K562 (cell line): ENCODE measurements around the gene CAPN13.

ENCODE experiments used
- MYC ChIP-seq, 2 experiments: fragments of 250-450 bp in 1 of 2; sonication (Bioruptor Pico) in 1 of 2; IDR thresholded peaks; 2 replicates each; pipeline versions ENCODE4 v1.5.1 to v1.6.1; 2012 to 2021; ENCODE audit warnings: low read depth in 2 of 2, borderline replicate concordance in 1 of 2, improper control_type of control experiment in 1 of 2, low read length in 1 of 2, mild to moderate bottlenecking in 1 of 2, moderate library complexity in 1 of 2
- POLR2AphosphoS5 ChIP-seq: IDR thresholded peaks from 2 replicates; pipeline ENCODE4 v1.6.1; 2011; ENCODE audit warnings: mild to moderate bottlenecking, low read depth, low read length, moderate library complexity; ENCODE audit not compliant: control insufficient read depth, insufficient read depth
- RAD21 ChIP-seq, 2 experiments: fragments of 250-450 bp in 1 of 2; fragments of 450-650 bp in 1 of 2; sonication (Bioruptor Pico) in 1 of 2; formaldehyde crosslinking in 1 of 2; IDR thresholded peaks in 1 of 2; conservative IDR thresholded peaks in 1 of 2; 2 replicates each; pipeline versions ENCODE4 v1.4.0 to v1.8.0; 2020 to 2022; ENCODE audit warnings: mild to moderate bottlenecking in 2 of 2, moderate library complexity in 1 of 2
- REST ChIP-seq, 2 experiments: fragments of 450-650 bp; formaldehyde crosslinking in 1 of 2; IDR thresholded peaks; 2 replicates each; pipeline versions ENCODE4 v1.4.0 to v1.6.1; 2014 to 2020; ENCODE audit warnings: mild to moderate bottlenecking in 2 of 2, borderline replicate concordance in 1 of 2, low read depth in 1 of 2
- RFX1 ChIP-seq: fragments of 450-650 bp; IDR thresholded peaks from 2 replicates; pipeline ENCODE4 v1.6.1; 2016; ENCODE audit warnings: mild to moderate bottlenecking, moderate library complexity
- SP2 ChIP-seq: IDR thresholded peaks from 2 replicates; pipeline ENCODE4 v1.6.1; 2011; ENCODE audit warnings: mild to moderate bottlenecking, low read depth, low read length, moderate library complexity; ENCODE audit not compliant: poor library complexity, severe bottlenecking; ENCODE audit errors: extremely low read depth
- ZNF232 ChIP-seq: sonication (generic); formaldehyde crosslinking; IDR thresholded peaks from 2 replicates; pipeline ENCODE4 v1.8.0; 2022; ENCODE audit warnings: mild to moderate bottlenecking, missing genetic modification reagents
- TF ChIP-seq, protein P1 (sequence below): sonication (generic); formaldehyde crosslinking; IDR thresholded peaks from 2 replicates; pipeline ENCODE4 v1.9.0; 2022; ENCODE audit warnings: mild to moderate bottlenecking, missing genetic modification reagents

DNA sequence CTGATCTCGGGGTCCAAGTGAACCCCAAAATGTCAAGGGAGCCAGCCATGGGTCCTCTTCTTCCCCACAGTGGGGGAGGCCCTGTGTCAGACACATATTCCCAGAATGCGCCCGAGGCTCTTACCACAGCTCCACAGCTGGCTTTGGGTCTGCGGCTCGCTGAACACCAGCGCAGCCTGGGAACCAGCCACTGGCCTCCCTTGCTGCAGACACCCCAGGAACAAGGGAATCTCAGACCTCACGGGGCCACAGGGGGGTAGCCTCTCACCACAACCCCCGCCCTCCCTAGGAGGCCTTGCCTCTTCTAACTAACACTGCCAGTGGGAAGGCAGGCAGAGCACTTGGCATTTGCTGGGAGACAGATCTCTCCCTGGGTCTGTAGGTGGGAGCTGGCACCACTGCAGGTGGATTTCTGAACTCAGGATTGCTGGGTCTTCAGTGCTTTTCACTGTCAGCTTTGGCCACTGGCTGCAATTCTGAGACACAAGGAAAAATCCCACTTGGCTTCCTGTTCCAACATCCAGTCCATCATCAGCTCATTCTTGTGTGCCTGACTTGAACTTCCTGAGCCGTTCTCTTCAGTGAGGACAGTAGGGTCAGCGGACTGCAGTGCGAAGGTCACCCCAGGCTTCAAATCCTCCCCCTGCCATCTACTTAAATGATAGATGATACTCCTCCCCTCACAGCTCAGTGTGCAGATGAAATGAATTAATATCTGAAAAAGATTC lies 128.7 kb downstream of the CAPN13 start:
- TF ChIP-seq RFX1: no peak
- TF ChIP-seq ZNF232: no peak
- TF ChIP-seq, protein P1, sequence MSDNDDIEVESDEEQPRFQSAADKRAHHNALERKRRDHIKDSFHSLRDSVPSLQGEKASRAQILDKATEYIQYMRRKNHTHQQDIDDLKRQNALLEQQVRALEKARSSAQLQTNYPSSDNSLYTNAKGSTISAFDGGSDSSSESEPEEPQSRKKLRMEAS: no peak
- TF ChIP-seq POLR2AphosphoS5: no peak
- TF ChIP-seq RAD21 (CRISPR knock-in tag; conservative IDR thresholded peaks at IDR 0.05 in 1 of 2, IDR thresholded peaks at IDR 0.05 in 1 of 2): no peak
- TF ChIP-seq MYC (IDR thresholded peaks at IDR 0.05; ENCODE audit: low read depth, low read length): no peak
- no peak for TF ChIP-seq MYC (CRISPR knock-in tag; IDR thresholded peaks at IDR 0.05; ENCODE audit: borderline replicate concordance, low read depth)
- no peak for TF ChIP-seq SP2
- no peak for TF ChIP-seq REST (IDR thresholded peaks at IDR 0.05; ENCODE audit: borderline replicate concordance)
- TF ChIP-seq REST (CRISPR knock-in tag; IDR thresholded peaks at IDR 0.05; ENCODE audit: low read depth): no peak
